NCI-H2107 treated with DMSO at 0.1 percent for 48 hours (cell line): ENCODE measurements around the gene NLE1.
"Not testable (repeated sequence)": the region's sequence is repeated elsewhere in the genome, so short reads cannot be mapped to it uniquely, and the experiment has no call there.

ENCODE experiments used
- DNase-seq: peaks from one replicate; lab custom pipeline; 2025; ENCODE audit not compliant: unreplicated experiment; lab: John Stamatoyannopoulos, UW

Gene NLE1

DNA sequence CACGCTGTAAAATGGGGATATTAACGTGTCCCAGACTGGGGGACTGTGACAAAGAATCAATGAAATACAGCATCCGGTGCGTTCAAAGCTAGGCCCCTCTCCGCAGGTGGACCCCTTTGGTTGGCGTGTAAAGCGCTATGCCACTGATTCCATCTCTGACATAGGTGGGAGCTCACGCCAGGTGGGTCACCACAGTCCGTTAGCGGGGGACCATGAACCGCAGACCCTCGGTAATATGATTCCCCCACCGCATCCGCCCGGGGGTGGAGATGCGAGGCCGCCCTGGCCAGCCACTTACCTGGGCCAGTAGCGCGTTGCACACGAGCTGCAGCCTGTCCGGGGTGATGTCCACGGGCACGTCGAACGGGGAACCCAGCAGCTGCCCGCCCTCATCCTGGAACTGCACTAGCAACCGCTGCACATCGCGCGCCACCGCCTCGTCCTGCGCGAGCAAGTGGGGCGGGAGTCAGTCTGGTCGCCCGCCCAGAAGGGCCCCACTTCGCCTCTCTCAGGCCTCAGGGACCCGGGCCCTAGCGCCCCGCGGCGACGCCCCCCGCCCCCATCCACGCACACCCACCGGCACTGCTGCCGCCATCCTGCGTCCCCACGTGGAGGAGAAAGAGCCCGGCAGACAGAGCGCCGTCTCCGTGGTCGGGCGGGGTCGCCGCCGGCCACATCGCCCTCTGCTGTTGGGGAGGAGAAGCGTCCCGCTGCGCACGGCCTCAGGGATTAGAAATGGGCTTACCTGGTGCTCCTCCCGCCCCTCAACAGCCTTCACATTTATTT lies at the start of gene NLE1:
NLE1 (minus strand) TSS at position 623 of the 786 bp plus-strand sequence; CDS start at position 595, 28 bp downstream.
- DNase-seq, result peak; percentile 24

DNA sequence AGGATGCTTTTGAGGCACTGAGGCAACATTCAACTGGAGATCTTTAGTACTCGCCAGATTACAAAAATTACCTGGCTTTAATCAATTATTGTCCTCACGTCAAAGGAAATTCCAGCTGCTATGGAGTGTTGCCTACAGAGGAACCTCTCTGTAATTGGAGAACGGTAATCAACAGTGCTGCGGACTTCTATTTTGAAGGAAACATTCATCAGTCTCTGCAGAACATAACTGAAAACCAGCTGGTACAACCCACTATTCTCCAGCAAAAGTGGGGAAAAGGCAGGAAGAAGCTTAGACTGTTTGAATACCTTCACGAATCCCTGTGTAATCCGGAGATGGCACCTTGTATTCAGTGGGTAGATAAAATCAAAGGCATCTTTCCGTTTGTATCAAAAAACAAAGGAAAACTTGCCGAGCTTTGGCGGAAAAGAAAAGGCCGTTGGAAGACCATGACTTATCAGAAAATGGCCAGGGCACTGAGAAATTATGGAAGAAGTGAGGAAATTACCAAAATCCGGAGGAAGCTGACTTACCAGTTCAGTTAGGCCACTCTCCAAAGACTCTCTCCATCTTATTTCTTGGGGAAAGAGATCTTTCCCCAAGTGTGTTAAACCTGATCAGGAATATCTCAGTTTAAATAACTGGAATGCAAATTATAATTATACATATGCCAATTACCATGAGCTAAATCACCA lies 49.0 kb upstream of the NLE1 start:
- peak; percentile 56 for DNase-seq

- DNase-seq, result no peak
Measured at GRCh38 chr17:35189291-35189690, 47.2 kb upstream of the NLE1 start.

DNA sequence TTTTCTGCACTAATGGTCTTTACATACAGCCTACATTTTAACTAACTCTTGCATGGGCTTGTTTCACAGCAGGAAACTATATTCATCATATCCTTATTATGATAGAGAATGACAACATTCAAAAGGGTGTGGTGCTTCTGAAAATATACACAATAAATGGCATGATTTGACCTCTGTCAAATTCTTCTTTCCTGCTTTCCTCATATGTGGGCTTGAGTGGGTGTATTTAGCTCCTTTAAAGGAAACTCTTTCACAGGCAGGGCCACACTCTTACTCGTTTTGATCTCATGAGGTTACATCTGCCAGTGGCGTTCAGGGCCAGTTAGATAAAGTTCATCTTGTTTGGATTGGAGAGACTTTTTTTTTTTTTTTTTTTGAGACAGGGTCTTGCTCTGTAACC lies 46.0 kb upstream of the NLE1 start:
- no peak for DNase-seq

GRCh38 chr17:35187481-35187880 lies 45.4 kb upstream of the NLE1 start:
- DNase-seq, result no peak

- no peak for DNase-seq
Measured at GRCh38 chr17:35185849-35186248, 43.7 kb upstream of the NLE1 start.

- no peak for DNase-seq
Measured at GRCh38 chr17:35184274-35184673, 42.2 kb upstream of the NLE1 start.

DNA sequence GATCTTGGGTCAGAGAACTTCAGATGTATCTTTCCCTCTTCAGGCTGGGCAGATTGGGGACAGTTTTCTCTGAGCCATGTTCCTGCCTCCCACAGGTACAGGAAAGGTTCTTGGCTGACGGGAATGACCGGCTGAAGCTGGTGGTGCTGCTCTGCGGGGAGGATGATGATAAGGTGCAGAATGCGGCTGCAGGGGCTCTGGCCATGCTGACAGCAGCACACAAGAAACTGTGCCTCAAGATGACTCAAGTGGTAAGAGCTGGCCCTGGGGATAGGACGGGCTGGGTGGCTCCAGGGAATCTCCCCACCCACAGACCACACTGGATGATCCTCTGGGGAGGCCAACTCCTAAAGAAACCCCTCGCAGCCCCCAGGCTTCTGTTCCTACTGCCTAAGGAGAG lies 41.2 kb upstream of the NLE1 start:
- no peak for DNase-seq

DNA sequence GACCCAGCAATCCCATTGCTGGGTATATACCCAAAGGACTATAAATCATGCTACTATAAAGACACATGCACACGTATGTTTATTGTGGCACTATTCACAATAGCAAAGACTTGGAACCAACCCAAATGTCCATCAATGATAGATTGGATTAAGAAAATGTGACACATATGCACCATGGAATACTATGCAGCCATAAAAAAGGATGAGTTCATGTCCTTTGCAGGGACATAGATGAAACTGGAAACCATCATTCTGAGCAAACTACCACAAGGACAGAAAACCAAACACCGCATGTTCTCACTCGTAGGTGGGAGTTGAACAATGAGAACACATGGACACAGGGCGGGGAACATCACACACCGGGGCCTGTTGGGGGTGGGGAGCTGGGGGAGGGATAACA lies 37.3 kb upstream of the NLE1 start:
- not testable (repeated sequence) for DNase-seq

GRCh38 chr17:35176897-35177296 lies 34.8 kb upstream of the NLE1 start:
- no peak for DNase-seq

- DNase-seq, result no peak
Measured at GRCh38 chr17:35175638-35176415, 33.7 kb upstream of the NLE1 start.

DNA sequence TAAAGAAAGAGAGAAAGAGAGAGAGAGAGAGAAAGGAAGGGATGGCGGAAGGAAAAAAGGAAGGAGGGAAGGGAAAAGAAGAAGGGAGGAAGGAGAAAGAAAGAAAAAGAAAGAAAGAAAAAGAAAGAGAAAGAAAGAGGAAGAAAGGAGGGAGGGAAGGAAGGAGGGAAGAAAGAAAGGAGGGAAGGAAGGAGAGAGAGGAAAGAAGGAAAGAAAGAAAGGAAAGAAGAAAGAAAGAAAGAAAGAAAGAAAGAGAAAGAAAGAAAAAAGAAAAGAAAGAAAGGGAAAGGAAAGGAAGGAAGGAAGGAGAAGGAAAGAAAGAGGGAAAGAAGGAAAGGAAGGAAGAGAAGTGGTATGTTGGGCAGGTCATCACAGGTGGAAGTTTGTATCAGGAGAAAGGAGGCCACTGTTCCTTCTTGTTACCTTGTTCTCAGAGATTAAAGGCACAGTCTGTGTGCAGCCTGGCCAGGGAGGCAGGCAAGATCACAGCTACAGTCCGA lies 32.8 kb upstream of the NLE1 start:
- no peak for DNase-seq

DNA sequence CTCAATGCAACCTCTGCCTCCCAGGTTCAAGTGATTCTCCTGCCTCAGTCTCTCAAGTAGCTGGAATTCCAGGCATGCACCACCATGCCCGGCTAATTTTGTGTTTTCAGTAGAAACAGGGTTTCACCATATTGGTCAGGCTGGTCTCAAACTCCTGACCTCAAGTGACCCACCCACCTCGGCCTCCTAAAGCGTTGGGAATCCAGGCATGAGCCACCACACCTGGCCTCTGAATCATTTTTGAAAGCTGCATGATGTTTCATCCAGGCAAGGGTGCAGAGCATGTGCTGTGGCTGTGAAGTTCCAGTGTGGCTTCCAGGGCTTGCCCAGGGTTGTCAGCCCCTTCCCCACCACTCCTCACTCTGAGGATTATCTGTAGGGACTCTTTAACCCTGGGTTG lies 30.2 kb upstream of the NLE1 start:
- not testable (repeated sequence) for DNase-seq

DNA sequence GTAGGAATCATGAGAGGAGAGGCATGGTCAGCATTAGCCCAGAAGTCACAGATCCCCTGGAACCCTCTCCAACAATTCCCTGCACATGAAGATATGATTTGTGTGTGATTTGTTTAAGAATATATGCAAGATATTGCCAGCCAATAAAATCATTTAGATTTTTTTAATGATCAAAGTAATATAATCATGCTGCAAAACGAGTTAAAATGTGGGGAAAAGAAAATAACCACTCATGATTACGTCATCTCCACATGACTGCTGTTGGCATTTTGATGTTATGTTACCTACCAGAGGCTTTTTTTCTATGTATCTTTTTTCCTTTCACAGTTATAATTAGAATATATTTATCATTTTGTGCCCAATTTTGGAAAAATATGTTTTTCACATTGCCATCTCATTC lies 29.7 kb upstream of the NLE1 start:
- DNase-seq, result no peak

GRCh38 chr17:35170968-35171771 lies 29.1 kb upstream of the NLE1 start:
- DNase-seq, result no peak

GRCh38 chr17:35169835-35170363 lies 27.8 kb upstream of the NLE1 start:
- DNase-seq, result no peak

GRCh38 chr17:35167666-35168065 lies 25.6 kb upstream of the NLE1 start:
- no peak for DNase-seq

DNA sequence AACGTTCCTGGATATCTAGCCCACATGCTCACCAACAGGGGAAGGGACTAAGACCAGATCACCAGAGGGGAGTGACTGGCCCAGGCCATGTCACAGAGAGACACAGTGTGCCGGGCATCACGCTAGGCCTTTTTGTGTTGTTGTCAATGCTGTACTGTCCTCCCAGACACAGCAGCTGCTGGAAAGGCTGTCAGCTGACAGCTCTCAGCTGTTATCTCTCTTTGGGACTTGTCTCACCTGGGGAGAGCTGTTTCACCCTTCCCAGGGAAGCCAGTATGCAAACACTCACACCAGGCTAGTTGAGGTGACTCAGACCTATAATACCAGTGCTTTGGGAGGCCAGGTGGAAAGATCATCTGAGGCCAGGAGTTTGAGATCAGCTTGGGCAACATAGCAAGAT lies 24.9 kb upstream of the NLE1 start:
- DNase-seq, result no peak

DNA sequence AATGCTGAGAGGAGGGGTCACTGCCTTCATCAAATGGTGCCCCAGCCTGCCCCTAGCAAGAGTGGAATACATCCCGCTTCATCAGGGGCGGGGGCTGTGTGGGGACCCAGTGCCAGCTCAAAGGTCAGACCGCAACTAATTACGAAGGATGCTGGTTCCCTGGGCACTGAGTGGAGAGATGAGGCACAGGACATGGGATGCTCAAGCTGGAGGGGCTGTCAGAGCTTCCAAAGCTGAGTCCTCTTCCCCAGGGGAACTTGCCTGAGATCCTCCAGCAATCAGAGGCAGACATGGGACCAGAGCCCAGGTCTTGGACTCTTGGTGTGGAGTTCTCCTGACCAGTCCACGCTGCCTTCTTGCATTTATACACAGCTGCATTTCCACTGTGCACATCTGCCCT lies 24.4 kb upstream of the NLE1 start:
- DNase-seq, result no peak

GRCh38 chr17:35164716-35165115 lies 22.6 kb upstream of the NLE1 start:
- DNase-seq, result no peak

DNA sequence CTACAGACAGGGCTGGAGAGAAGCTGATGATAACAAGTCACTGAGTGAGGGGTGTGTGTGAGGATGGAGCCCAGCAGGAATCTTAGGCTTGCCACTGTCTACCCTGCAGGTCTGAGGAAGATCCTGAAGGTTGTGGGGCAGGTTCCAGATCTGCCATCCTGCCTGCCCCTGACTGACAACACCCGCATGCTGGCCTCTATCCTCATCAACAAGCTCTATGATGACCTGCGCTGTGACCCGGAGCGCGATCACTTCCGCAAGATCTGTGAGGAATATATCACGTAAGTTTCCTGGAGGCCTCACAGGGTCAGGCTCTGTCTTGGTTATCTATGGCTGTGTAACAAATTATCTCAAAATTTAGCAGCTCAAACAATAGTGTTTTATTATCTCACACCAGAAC lies 21.8 kb upstream of the NLE1 start:
- DNase-seq, result no peak
